HepG2 (cell line): ENCODE data around the gene NCOA5. TPM values are rescaled to one million over a fixed set of nuclear protein-coding genes. Genes with fewer than 3 reads are reported as not detected.

ENCODE experiments used
- ATRX ChIP-seq: sonication (generic); formaldehyde crosslinking; IDR thresholded peaks from 2 replicates; pipeline ENCODE4 v1.4.0; 2020; ENCODE audit warnings: missing genetic modification reagents, borderline replicate concordance
- CBX5 ChIP-seq: sonication (generic); formaldehyde crosslinking; IDR thresholded peaks from 2 replicates; pipeline ENCODE4 v1.4.0; 2020; ENCODE audit warnings: missing genetic modification reagents, borderline replicate concordance
- CENPT ChIP-seq: sonication (generic); formaldehyde crosslinking; IDR thresholded peaks from 2 replicates; pipeline ENCODE4 v1.8.0; 2022; ENCODE audit warnings: low read depth, mild to moderate bottlenecking, moderate library complexity, missing genetic modification reagents
- CENPX ChIP-seq: sonication (generic); formaldehyde crosslinking; IDR thresholded peaks from 2 replicates; pipeline ENCODE4 v1.9.0; 2021; ENCODE audit warnings: mild to moderate bottlenecking, missing genetic modification reagents, moderate library complexity
- EED ChIP-seq: sonication (generic); formaldehyde crosslinking; IDR thresholded peaks from 2 replicates; pipeline ENCODE4 v1.5.0; 2020; ENCODE audit warnings: mild to moderate bottlenecking, missing genetic modification reagents
- EHMT2 ChIP-seq: fragments of 200-600 bp; sonication (generic); IDR thresholded peaks from 2 replicates; pipeline ENCODE4 v1.7.0; 2017; ENCODE audit warnings: antibody characterized with exemption, low read depth, low read length, borderline replicate concordance
- GTF3A ChIP-seq: sonication (generic); formaldehyde crosslinking; conservative IDR thresholded peaks from 2 replicates; pipeline ENCODE4 v1.4.0; 2020; ENCODE audit warnings: mild to moderate bottlenecking, missing genetic modification reagents
- MIER2 ChIP-seq: IDR thresholded peaks from 2 replicates; pipeline ENCODE4 v1.6.1; 2016; ENCODE audit warnings: missing biosample characterization, missing genetic modification reagents
- PTBP1 ChIP-seq: fragments of 200-400 bp; formaldehyde crosslinking; IDR thresholded peaks from 2 replicates; pipeline ENCODE4 v1.6.1; 2018; ENCODE audit warnings: low read length, low read depth; ENCODE audit not compliant: poor library complexity, severe bottlenecking
- RARA ChIP-seq: IDR thresholded peaks from 2 replicates; pipeline ENCODE4 v1.6.1; 2016; ENCODE audit warnings: missing genetic modification reagents, missing compliant biosample characterization
- RFXAP ChIP-seq: sonication (generic); formaldehyde crosslinking; IDR thresholded peaks from 2 replicates; pipeline ENCODE4 v1.4.0; 2020; ENCODE audit warnings: missing genetic modification reagents, borderline replicate concordance
- SOX13 ChIP-seq, 3 experiments: fragments of 450-650 bp in 1 of 3; sonication (generic) in 1 of 3; formaldehyde crosslinking in 1 of 3; IDR thresholded peaks in 2 of 3; conservative IDR thresholded peaks in 1 of 3; 2 replicates each; pipeline versions ENCODE4 v1.5.0 to v1.6.1; 2016 to 2020; ENCODE audit warnings: antibody characterized with exemption in 1 of 3, mild to moderate bottlenecking in 1 of 3, missing compliant biosample characterization in 1 of 3, missing genetic modification reagents in 1 of 3, moderate library complexity in 1 of 3
- XRCC5 ChIP-seq: fragments of 200-400 bp; formaldehyde crosslinking; optimal IDR thresholded peaks from 2 replicates; pipeline ENCODE3; 2017; ENCODE audit warnings: mild to moderate bottlenecking, low read length
- polyA plus RNA-seq, 8 experiments: library from polyadenylated mRNA; depleted of rRNA in 3 of 8; stranded (reverse) in 7 of 8; unstranded in 1 of 8; fragments of >200 nt; fragmentation: Illumina TruSeq in 4 of 8; extraction: Trizol in 4 of 8; gene quantifications; 2 replicates each; pipeline versions ENCODE4 v1.2.1 to v1.2.3, GENCODE V29; 2011 to 2016; ENCODE audit warnings: low read depth in 4 of 8, missing spikeins in 1 of 8, mixed read lengths in 1 of 8; ENCODE audit not compliant: insufficient read depth in 1 of 8
- total RNA-seq, 5 experiments: library from RNA; depleted of rRNA; stranded (reverse); fragments of >200 nt; fragmentation: Illumina TruSeq; extraction: Trizol; gene quantifications; 2 replicates each; pipeline ENCODE4 v1.2.3, GENCODE V29; 2016; ENCODE audit warnings: low read depth in 1 of 5
- TF ChIP-seq, protein P1 (sequence below): sonication (generic); formaldehyde crosslinking; IDR thresholded peaks from 2 replicates; pipeline ENCODE4 v1.5.0; 2020; ENCODE audit warnings: mild to moderate bottlenecking, missing genetic modification reagents
- TF ChIP-seq, protein P2 (sequence below): sonication (generic); formaldehyde crosslinking; IDR thresholded peaks from 2 replicates; pipeline ENCODE4 v1.4.0; 2020; ENCODE audit warnings: mild to moderate bottlenecking, missing genetic modification reagents
- TF ChIP-seq, protein P3 (sequence below): IDR thresholded peaks from 2 replicates; pipeline ENCODE4 v1.6.1; 2016; ENCODE audit warnings: mild to moderate bottlenecking, missing biosample characterization, missing genetic modification reagents
- TF ChIP-seq, protein P4 (sequence below): sonication (generic); formaldehyde crosslinking; IDR thresholded peaks from 2 replicates; pipeline ENCODE4 v1.4.0; 2020; ENCODE audit warnings: missing genetic modification reagents
- TF ChIP-seq, protein P5 (sequence below): sonication (generic); formaldehyde crosslinking; IDR thresholded peaks from 2 replicates; pipeline ENCODE4 v1.4.0; 2020; ENCODE audit warnings: missing genetic modification reagents
- TF ChIP-seq, protein P6 (sequence below): IDR thresholded peaks from 2 replicates; pipeline ENCODE4 v1.6.1; 2016; ENCODE audit warnings: missing genetic modification reagents, missing compliant biosample characterization

Gene NCOA5
- total and polyA plus RNA-seq, 2 of the 13 experiments (the other 11 are each of a cell fraction or from before 2014, with no cell fraction given) = 16.5 to 28.4 TPM

DNA sequence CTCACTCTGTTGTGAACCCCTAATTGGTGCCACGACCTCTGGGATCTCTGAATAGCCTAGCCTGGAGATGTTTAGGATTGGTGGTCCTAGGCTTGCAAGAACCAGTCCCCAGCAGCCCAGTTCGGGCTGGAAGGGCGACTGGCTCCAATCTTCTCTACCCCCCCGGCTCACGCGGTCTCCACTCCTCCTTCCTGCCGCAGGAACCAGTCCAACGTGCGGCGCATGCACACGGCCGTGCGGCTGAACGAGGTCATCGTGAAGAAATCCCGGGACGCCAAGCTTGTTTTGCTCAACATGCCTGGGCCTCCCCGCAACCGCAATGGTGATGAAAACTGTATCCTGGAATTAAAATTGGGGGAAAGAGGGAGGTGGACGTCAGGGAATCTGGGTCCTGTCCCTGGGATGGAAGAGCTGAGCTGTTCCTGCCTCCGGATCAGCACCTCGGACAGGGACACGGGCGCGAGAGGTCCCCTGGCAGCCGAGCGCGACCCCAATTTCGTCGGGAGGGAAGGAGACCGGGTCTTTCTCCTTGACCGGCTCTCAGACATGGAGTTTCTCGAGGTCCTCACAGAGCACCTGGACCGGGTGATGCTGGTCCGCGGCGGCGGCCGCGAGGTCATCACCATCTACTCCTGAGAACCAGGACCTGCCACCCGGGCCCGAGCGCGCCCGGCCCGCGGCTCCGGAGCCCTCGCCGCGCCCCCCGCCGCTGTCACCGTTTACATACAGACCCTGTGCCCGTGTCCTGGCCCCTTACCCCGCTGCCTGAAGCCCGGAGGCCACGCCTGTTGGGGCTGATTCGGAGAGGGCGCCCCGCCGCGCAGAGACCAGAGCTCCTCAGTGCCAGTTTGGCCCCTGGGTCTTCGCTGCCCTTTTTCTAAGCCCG lies 32.5 kb downstream of the NCOA5 start (continued):
- TF ChIP-seq ATRX (CRISPR knock-in tag) (no peak), XRCC5 (peak; percentile 21), PTBP1 (peak; percentile 66), CENPX (no peak), SOX13 (IDR thresholded peaks at IDR 0.05) (no peak), SOX13 (CRISPR knock-in tag; conservative IDR thresholded peaks at IDR 0.05 in 1 of 2, IDR thresholded peaks at IDR 0.05 in 1 of 2) (no peak), EED (CRISPR knock-in tag) (no peak), CBX5 (CRISPR knock-in tag) (no peak), RARA (CRISPR knock-in tag) (0 out of 2 replicates have a peak, but pooled peaks have one; percentile 17), RFXAP (CRISPR knock-in tag) (0 out of 2 replicates have a peak, but pooled peaks have one; percentile 31), GTF3A (CRISPR knock-in tag) (no peak), MIER2 (CRISPR knock-in tag) (peak; percentile 93), EHMT2 (peak; percentile 42; the same call in 1 of the 2 replicates), CENPT (0 out of 2 replicates have a peak, but pooled peaks have one; percentile 21)
- TF ChIP-seq, protein P1, sequence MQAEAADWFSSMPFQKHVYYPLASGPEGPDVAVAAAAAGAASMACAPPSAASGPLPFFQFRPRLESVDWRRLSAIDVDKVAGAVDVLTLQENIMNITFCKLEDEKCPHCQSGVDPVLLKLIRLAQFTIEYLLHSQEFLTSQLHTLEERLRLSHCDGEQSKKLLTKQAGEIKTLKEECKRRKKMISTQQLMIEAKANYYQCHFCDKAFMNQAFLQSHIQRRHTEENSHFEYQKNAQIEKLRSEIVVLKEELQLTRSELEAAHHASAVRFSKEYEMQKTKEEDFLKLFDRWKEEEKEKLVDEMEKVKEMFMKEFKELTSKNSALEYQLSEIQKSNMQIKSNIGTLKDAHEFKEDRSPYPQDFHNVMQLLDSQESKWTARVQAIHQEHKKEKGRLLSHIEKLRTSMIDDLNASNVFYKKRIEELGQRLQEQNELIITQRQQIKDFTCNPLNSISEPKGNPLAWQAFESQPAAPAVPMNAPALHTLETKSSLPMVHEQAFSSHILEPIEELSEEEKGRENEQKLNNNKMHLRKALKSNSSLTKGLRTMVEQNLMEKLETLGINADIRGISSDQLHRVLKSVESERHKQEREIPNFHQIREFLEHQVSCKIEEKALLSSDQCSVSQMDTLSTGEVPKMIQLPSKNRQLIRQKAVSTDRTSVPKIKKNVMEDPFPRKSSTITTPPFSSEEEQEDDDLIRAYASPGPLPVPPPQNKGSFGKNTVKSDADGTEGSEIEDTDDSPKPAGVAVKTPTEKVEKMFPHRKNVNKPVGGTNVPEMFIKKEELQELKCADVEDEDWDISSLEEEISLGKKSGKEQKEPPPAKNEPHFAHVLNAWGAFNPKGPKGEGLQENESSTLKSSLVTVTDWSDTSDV (CRISPR knock-in tag) = no peak
- TF ChIP-seq, protein P2, sequence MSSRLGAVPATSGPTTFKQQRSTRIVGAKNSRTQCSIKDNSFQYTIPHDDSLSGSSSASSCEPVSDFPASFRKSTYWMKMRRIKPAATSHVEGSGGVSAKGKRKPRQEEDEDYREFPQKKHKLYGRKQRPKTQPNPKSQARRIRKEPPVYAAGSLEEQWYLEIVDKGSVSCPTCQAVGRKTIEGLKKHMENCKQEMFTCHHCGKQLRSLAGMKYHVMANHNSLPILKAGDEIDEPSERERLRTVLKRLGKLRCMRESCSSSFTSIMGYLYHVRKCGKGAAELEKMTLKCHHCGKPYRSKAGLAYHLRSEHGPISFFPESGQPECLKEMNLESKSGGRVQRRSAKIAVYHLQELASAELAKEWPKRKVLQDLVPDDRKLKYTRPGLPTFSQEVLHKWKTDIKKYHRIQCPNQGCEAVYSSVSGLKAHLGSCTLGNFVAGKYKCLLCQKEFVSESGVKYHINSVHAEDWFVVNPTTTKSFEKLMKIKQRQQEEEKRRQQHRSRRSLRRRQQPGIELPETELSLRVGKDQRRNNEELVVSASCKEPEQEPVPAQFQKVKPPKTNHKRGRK (CRISPR knock-in tag) = no peak
- TF ChIP-seq, protein P3, sequence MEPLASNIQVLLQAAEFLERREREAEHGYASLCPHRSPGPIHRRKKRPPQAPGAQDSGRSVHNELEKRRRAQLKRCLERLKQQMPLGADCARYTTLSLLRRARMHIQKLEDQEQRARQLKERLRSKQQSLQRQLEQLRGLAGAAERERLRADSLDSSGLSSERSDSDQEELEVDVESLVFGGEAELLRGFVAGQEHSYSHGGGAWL (CRISPR knock-in tag) = peak; percentile 51; the same call in 1 of the 2 replicates
- TF ChIP-seq, protein P4, sequence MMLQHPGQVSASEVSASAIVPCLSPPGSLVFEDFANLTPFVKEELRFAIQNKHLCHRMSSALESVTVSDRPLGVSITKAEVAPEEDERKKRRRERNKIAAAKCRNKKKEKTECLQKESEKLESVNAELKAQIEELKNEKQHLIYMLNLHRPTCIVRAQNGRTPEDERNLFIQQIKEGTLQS (CRISPR knock-in tag) = peak; percentile 32; the same call in 1 of the 2 replicates
- TF ChIP-seq, protein P5, sequence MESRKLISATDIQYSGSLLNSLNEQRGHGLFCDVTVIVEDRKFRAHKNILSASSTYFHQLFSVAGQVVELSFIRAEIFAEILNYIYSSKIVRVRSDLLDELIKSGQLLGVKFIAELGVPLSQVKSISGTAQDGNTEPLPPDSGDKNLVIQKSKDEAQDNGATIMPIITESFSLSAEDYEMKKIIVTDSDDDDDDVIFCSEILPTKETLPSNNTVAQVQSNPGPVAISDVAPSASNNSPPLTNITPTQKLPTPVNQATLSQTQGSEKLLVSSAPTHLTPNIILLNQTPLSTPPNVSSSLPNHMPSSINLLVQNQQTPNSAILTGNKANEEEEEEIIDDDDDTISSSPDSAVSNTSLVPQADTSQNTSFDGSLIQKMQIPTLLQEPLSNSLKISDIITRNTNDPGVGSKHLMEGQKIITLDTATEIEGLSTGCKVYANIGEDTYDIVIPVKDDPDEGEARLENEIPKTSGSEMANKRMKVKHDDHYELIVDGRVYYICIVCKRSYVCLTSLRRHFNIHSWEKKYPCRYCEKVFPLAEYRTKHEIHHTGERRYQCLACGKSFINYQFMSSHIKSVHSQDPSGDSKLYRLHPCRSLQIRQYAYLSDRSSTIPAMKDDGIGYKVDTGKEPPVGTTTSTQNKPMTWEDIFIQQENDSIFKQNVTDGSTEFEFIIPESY (CRISPR knock-in tag) = peak; percentile 89
- TF ChIP-seq, protein P6, sequence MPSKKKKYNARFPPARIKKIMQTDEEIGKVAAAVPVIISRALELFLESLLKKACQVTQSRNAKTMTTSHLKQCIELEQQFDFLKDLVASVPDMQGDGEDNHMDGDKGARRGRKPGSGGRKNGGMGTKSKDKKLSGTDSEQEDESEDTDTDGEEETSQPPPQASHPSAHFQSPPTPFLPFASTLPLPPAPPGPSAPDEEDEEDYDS (CRISPR knock-in tag) = no peak
- TF ChIP-seq, all 625 proteins: peak for 26
